HG02588 (cell line): ENCODE results near the gene ARG2.

ENCODE experiments used
- ATAC-seq: cut with Tn5 transposase; IDR thresholded peaks from one replicate; pipeline ENCODE4 v1.9.1; 2021; ENCODE audit warnings: mild to moderate bottlenecking, moderate library complexity; ENCODE audit not compliant: unreplicated experiment

The ARG2 gene

DNA sequence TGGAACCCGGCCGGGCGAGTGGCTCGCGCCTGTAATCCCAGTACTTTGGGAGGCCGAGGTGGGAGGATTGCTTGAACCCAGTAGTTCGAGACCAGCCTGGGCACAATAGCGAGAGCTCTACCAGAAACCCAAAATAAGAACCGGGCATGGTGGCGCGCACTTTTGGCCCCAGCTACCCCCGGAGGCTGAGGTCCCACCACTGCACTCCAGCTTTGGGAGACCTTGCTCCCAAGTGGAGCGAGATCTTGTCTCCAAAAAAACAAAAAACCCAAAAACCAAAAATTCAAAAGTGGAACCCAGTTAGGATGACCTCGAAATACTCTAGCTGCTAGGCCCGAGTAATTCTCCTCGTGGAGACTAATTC is 55.5 kb downstream of the ARG2 start:
- ATAC-seq: no peak

DNA sequence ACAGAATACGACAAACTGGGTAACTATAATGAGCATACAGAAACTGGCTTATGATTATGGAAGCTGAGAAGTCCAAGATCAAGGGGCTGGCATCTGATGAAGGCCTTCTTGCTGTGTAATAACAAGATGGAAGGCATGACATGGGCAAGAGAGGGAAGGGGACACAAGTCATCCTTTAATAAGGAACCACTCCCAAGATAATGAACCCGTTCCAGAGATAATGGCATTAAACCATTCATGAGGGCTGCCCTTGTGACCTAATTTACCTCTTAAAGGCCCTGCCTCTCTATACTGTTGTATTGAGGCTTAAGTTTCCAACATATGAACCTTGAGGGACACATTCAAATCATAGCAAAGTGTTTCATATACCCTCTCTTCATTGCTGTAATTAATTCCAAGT is 59.3 kb downstream of the ARG2 start:
- no peak for ATAC-seq

DNA sequence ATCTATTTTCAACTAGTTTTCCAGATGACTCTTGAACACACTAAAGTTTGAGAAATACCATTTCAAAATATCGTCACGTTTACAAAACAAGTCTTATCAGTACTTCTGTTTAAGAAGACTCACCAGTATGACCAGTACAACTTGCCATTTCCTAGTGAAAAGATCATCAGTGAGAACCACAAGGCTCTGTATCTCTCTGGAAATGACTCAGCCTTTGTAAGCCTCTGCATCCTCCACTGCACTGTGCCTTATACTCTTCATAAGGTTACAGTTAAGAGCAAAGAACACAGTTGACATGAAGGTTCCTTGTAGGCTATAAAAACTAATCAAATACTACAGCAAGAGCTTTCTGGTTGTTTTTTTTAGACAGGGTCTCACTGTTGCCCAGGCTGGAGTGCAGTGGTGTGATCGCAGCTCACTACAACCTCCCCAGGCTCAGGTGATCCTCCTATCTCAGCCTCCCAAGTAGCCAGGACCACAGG is 60.4 kb downstream of the ARG2 start:
- peak; percentile 95 for ATAC-seq

DNA sequence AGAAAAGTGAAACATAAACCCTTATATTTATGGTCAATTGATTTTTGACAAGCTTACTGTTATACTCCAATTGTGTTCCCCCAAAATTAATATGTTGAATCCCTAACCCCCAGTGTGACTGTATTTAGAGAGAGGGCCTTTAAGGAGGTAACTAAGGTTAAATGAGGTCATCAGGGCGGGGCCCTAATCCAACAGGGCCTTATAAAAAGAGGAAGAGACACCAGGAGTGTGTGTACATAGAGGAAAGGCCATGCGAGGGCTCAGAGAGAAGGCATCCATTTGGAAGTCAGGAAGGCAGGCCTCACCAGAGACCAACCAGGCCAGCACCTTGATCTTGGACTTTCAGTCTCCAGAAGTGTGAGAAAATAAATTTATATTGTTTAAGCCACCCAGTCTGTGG is 61.2 kb downstream of the ARG2 start:
- ATAC-seq: no peak

DNA sequence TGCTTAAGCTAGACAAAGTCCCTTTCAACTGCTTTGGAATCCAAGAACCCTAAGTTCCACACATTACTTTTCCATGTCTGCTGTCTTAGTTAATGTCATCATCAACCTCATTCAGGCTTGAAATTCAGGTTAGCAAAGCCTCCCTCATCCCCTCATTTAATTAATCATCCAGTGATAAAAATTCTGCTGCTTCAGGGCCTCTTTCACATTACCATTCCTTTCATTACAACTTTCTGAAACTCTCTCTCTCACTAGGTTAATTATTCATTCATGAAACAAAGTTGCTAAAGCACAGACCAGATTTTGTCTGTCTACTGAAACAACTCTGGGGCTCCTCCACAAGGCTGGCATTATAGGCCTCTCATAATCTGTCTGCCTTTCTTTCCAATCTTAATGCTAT is 64.1 kb downstream of the ARG2 start:
- no peak for ATAC-seq

DNA sequence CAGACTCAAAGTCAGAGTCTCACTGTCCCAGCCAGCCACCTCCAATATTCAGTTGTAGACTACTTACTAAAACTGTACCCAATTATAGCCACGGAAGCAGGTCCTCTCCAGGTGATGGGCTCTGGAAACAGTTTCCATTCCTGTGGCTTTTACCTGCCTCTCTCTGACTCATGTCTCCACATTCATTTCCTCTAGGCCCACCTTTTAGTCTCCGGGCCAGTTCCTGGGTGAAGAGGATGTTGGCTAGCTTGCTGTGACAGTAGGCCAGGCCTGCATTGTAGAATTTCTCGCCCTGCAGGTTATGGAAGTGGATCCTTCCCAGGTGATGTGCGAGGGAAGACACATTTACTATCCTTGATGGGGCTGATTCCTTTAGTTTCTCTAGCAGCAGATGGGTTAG is 70.3 kb downstream of the ARG2 start:
- ATAC-seq: no peak

DNA sequence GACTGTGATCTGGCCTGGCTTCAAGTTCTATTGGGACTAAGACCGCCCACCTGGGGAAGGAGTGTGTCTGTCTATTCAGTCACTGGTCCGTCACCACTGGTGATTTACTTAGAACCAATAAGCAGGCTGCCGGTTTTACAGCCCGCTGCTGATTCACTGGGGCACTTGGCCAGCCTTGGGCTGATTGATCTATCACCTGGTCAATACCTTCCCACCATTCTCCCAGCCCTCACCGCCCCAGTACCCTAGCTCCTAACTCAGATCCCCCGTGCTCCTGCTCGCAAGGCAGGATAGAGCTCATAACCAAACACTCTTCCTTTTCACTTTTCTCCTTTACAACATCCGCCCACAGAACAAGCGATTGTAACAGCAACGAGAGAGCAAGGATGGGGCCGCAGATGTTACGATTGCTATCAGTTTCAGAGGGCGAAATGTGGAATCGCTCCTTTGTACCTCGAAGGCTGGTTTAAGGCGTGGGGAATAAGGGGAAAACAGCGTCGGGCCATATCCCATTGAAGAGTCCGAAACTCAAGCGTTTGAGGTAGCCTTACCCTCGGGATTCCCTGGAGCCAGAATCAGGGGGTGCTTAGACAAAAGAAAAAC is 75.2 kb downstream of the ARG2 start:
- ATAC-seq: peak; percentile 87

DNA sequence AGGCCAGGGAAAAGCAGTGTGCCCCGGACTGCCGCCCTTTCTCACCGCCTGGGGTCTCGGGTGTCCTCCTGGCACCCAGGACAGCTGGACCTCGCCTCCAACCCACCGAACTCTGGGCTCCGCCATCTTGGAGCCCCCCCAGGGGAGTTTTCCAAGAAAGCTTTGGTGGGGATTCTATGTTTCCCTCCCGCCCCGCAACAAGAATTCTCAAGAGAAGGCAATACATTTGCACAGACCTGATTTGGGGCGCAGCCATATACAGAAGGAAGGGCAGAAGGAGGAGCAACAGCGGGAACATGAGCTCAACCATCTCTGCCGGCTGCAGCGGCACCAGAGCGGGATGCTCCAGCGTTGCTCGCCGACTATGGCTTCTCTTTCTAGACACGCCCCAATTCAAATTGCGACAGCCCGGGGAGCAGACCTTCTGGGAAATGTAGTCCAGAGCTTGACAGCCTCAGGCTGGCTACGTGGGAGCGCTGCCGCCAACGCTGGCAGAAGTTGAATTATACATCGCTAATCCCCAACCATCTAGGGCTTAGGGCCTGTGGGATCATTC is 75.8 kb downstream of the ARG2 start, which contains the start of gene RDH11:
RDH11 (minus strand) TSS at position 371 of the 556 bp plus-strand sequence; CDS start at position 310, 61 bp downstream.
- ATAC-seq: peak; percentile 83

DNA sequence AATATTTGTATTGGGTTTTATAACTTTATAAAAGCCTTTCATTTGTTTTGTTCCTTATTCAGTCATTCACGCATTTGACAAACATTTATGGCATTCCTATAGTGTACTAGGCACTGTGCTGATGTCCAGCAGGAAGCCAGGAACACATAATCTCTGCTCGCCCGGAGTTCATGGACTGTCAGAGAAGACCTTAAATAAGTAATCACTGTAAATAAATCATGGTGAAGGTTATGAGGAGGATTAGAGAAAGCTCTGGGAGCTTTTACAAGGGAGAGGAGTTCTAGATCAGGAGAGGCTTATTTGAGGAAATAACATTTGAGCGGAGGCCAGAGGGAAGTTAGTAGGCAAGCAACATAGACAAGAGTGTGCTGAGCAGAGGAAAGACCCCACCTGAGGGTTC is 77.3 kb downstream of the ARG2 start:
- ATAC-seq: no peak

DNA sequence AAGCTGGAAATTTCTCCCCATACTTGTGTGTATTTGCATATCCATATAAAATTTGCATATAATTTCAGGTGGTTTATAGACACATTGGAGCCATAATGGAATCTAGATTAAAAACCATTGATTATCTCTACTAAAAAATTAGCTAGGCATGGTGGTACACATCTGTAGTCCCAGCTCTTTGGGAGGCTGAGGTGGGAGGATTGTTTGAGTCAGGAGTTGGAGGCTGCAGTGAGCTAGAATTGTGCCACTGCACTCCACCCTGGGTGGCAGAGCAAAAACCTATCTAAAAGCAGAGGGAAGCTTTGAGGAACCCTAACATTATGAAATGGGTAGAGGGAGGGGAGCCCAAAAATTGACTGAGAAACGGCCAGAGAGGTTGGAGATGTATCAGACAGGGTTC is 78.5 kb downstream of the ARG2 start:
- ATAC-seq: no peak
